Calu3 (cell line): ENCODE measurements around the gene NUBPL. TPM values are rescaled to one million over a fixed set of nuclear protein-coding genes. Genes with fewer than 3 reads are reported as not detected.

ENCODE experiments used
- BruUV-seq: library from RNA; stranded (reverse); fragments of 400-500 nt; replicated peaks from 2 replicates; lab custom pipeline; 2021; lab: Mats Ljungman, UMichigan
- CTCF ChIA-PET: fragments of 300-600 bp; sonication (Branson Sonifier 250); formaldehyde crosslinking; loops from one replicate; lab custom pipeline; 2022; ENCODE audit warnings: antibody characterized with exemption; lab: Charles Lee
- DNase-seq: peaks from one replicate; pipeline ENCODE4 v3.0.0; 2022
- H3K27ac Mint-ChIP-seq: one replicate; pipeline ENCODE4 v1.8.0; 2022; ENCODE audit warnings: mixed read lengths; ENCODE audit not compliant: unreplicated experiment
- H3K27me3 Mint-ChIP-seq: one replicate; pipeline ENCODE4 v1.8.0; 2022; ENCODE audit warnings: mixed read lengths; ENCODE audit not compliant: unreplicated experiment
- H3K36me3 Mint-ChIP-seq: one replicate; pipeline ENCODE4 v1.8.0; 2022; ENCODE audit warnings: mild to moderate bottlenecking, moderate library complexity, mixed read lengths; ENCODE audit not compliant: insufficient read depth, unreplicated experiment
- H3K4me1 Mint-ChIP-seq: one replicate; pipeline ENCODE4 v1.8.0; 2022; ENCODE audit warnings: mild to moderate bottlenecking, low read depth, mixed read lengths; ENCODE audit not compliant: unreplicated experiment
- H3K4me3 Mint-ChIP-seq: one replicate; pipeline ENCODE4 v1.8.0; 2022; ENCODE audit warnings: mild to moderate bottlenecking, low read depth, moderate library complexity, mixed read lengths; ENCODE audit not compliant: unreplicated experiment
- H3K9me3 Mint-ChIP-seq: one replicate; pipeline ENCODE4 v1.8.0; 2022; ENCODE audit warnings: low read depth, mixed read lengths; ENCODE audit not compliant: unreplicated experiment
- CTCF ChIP-seq: fragments of 200-600 bp; IDR thresholded peaks from one replicate; pipeline ENCODE4 v1.8.0; 2022; ENCODE audit warnings: antibody characterized with exemption; ENCODE audit not compliant: unreplicated experiment
- intact Hi-C: fragments of 100-400 bp; cut with micrococcal nuclease; formaldehyde crosslinking; loops from one replicate; pipeline ENCODE4 v1.10.0; 2022; ENCODE audit not compliant: unreplicated experiment
- total RNA-seq: library from RNA; stranded (reverse); gene quantifications from 2 replicates; pipeline ENCODE4 v1.2.3, GENCODE V29; 2022

NUBPL gene
- total RNA-seq, 1 experiment from 2014 or later = 14.2 TPM

- no peaks in the 10 kb centered on the region for H3K27me3 Mint-ChIP-seq
- no peaks in the 10 kb centered on the region for H3K4me1 Mint-ChIP-seq
- no peak overlapping the region for H3K27ac Mint-ChIP-seq
- BruUV-seq = no TSS peak
- intact Hi-C loops = no loop called here
- CTCF ChIA-PET = interaction anchor here (0.5 kb wide), 1 partner anchor 85 kb away, joined by 3 read pairs; the partner anchor contains the start of gene GPR33
- H3K36me3 Mint-ChIP-seq = no peaks in the 10 kb centered on the region
- H3K4me3 Mint-ChIP-seq = no peak overlapping the region
- no peak for TF ChIP-seq CTCF
- DNase-seq = no peak
- no peaks in the 10 kb centered on the region for H3K9me3 Mint-ChIP-seq
Measured at GRCh38 chr14:31572955-31573354, 11.8 kb downstream of the NUBPL start.

- Mint-ChIP-seq H3K27ac (no peak overlapping the region), H3K4me1 (no peaks in the 10 kb centered on the region), H3K36me3 (no peaks in the 10 kb centered on the region), H3K9me3 (no peaks in the 10 kb centered on the region), H3K27me3 (no peaks in the 10 kb centered on the region), H3K4me3 (no peak overlapping the region)
- intact Hi-C loops = no loop called here
- CTCF ChIA-PET = interaction anchor here (0.6 kb wide), 1 partner anchor 96 kb away, joined by 5 read pairs; no protein-coding TSS in a partner anchor
- BruUV-seq = no TSS peak
- TF ChIP-seq CTCF = no peak
- no peak for DNase-seq
Measured at GRCh38 chr14:31576949-31577348, 15.7 kb downstream of the NUBPL start.

- no peaks in the 10 kb centered on the region for H3K36me3 Mint-ChIP-seq
- DNase-seq = no peak
- no peaks in the 10 kb centered on the region for H3K27me3 Mint-ChIP-seq
- H3K27ac Mint-ChIP-seq = no peak overlapping the region
- CTCF ChIA-PET = no interaction called here
- no peak overlapping the region for H3K4me3 Mint-ChIP-seq
- BruUV-seq = no TSS peak
- no peak for TF ChIP-seq CTCF
- no peaks in the 10 kb centered on the region for H3K9me3 Mint-ChIP-seq
- no peaks in the 10 kb centered on the region for H3K4me1 Mint-ChIP-seq
- intact Hi-C loops = no loop called here
Measured at GRCh38 chr14:31578266-31578665, 17.1 kb downstream of the NUBPL start.

GRCh38 chr14:31578792-31579501, 17.7 kb downstream of the NUBPL start:
- CTCF ChIA-PET = no interaction called here
- H3K27ac Mint-ChIP-seq = no peak overlapping the region
- H3K4me1 Mint-ChIP-seq = no peaks in the 10 kb centered on the region
- H3K4me3 Mint-ChIP-seq = no peak overlapping the region
- H3K27me3 Mint-ChIP-seq = no peaks in the 10 kb centered on the region
- DNase-seq = no peak
- BruUV-seq = no TSS peak
- H3K9me3 Mint-ChIP-seq = no peaks in the 10 kb centered on the region
- H3K36me3 Mint-ChIP-seq = no peaks in the 10 kb centered on the region
- no peak for TF ChIP-seq CTCF
- intact Hi-C loops = no loop called here
